ENCODE measurements around the gene TMEM87A. TPM values are rescaled to one million over a fixed set of nuclear protein-coding genes. Genes with fewer than 3 reads are reported as not detected.
A peak's percentile ranks its signal among the peaks of the same experiment; 100 is the strongest.

TMEM87A gene
- total and polyA plus RNA-seq, 2 of the 4 experiments (the other 2 are of a cell fraction) = 16.6 to 45.3 TPM

DNA sequence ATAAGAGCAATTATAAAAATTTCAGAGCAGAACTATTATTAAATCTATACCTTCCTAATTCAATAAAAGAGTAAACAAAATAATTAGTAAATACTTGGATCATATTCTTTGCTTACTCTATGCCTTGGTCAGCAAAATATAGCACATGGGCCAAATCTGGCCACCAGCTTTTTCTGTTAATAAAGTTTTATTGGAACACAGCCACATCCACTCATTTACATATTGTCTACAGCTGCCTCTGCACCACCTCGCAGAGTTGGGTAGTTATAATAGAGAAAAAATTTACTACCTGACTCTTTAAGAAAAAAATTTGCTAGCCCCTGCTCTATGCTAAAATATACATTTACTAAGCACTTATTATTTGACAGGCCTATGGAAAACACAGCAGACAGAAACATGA, 32.4 kb downstream of the TMEM87A start:
- no peak overlapping the region for H2BK15ac ChIP-seq (ENCODE audit: low read depth, low read length)
- POLR2A ChIA-PET (ENCODE audit: unreplicated experiment) = no interaction called here
- 0 out of 2 replicates have a peak overlapping the region, but pooled peaks have one; percentile 7 for H4K91ac ChIP-seq (ENCODE audit: insufficient read depth, low read depth, low read length)
- no peak overlapping the region for H2AFZ ChIP-seq (replicated peaks; ENCODE audit: low read length, poor library complexity)
- H3K4me2 ChIP-seq (ENCODE audit: low read depth, low read length) = no peak overlapping the region
- no CpG with 5 or more reads among the region's 1 CpG for WGBS, 2 experiments (ENCODE audit: extremely low coverage in 2 of 2, insufficient read length in 1 of 2)
- DNase-seq (no peak), ATAC-seq (ENCODE audit: low read depth) (no peak)
- dilution Hi-C loops (cut with HindIII; ENCODE audit: low sequenced_read_pairs, unreplicated experiment) = no loop called here
- H3K4me3 ChIP-seq (ENCODE audit: insufficient read depth, low read depth, low read length) = no peak overlapping the region
- H3K14ac ChIP-seq (replicated peaks; ENCODE audit: low read depth, low read length) = no peak overlapping the region
- H2AK9ac ChIP-seq (replicated peaks; ENCODE audit: low read depth, low read length, poor library complexity) = no peak overlapping the region
- TF ChIP-seq MAFK (IDR thresholded peaks at IDR 0.05; ENCODE audit: low read depth, low read length) = no peak
- no peak for TF ChIP-seq NFE2L2 (IDR thresholded peaks at IDR 0.05; ENCODE audit: low read depth, low read length)
- TF ChIP-seq MAZ (IDR thresholded peaks at IDR 0.05; ENCODE audit: borderline replicate concordance, low read depth, low read length) = no peak
- no peak for TF ChIP-seq MXI1 (IDR thresholded peaks at IDR 0.05; ENCODE audit: borderline replicate concordance, low read depth, low read length)
- TF ChIP-seq SMC3 (IDR thresholded peaks at IDR 0.05; ENCODE audit: low read depth, low read length) = no peak
- TF ChIP-seq, protein P1, sequence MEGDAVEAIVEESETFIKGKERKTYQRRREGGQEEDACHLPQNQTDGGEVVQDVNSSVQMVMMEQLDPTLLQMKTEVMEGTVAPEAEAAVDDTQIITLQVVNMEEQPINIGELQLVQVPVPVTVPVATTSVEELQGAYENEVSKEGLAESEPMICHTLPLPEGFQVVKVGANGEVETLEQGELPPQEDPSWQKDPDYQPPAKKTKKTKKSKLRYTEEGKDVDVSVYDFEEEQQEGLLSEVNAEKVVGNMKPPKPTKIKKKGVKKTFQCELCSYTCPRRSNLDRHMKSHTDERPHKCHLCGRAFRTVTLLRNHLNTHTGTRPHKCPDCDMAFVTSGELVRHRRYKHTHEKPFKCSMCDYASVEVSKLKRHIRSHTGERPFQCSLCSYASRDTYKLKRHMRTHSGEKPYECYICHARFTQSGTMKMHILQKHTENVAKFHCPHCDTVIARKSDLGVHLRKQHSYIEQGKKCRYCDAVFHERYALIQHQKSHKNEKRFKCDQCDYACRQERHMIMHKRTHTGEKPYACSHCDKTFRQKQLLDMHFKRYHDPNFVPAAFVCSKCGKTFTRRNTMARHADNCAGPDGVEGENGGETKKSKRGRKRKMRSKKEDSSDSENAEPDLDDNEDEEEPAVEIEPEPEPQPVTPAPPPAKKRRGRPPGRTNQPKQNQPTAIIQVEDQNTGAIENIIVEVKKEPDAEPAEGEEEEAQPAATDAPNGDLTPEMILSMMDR (conservative IDR thresholded peaks at IDR 0.05; ENCODE audit: low read depth, low read length) = no peak
- no peak for TF ChIP-seq RAD21 (IDR thresholded peaks at IDR 0.05; ENCODE audit: low read length)
- TF ChIP-seq CEBPB (IDR thresholded peaks at IDR 0.05; ENCODE audit: low read depth, low read length) = no peak
- TF ChIP-seq FOS (IDR thresholded peaks at IDR 0.05; ENCODE audit: low read depth, low read length) = no peak
- TF ChIP-seq POLR2A (IDR thresholded peaks at IDR 0.05; ENCODE audit: low read depth, low read length) = no peak
- TF ChIP-seq, protein P2, sequence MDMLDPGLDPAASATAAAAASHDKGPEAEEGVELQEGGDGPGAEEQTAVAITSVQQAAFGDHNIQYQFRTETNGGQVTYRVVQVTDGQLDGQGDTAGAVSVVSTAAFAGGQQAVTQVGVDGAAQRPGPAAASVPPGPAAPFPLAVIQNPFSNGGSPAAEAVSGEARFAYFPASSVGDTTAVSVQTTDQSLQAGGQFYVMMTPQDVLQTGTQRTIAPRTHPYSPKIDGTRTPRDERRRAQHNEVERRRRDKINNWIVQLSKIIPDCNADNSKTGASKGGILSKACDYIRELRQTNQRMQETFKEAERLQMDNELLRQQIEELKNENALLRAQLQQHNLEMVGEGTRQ (IDR thresholded peaks at IDR 0.05; ENCODE audit: low read depth, low read length) = no peak
- TF ChIP-seq CHD1 (IDR thresholded peaks at IDR 0.05; ENCODE audit: low read depth, low read length) = no peak
- TF ChIP-seq, protein P3, sequence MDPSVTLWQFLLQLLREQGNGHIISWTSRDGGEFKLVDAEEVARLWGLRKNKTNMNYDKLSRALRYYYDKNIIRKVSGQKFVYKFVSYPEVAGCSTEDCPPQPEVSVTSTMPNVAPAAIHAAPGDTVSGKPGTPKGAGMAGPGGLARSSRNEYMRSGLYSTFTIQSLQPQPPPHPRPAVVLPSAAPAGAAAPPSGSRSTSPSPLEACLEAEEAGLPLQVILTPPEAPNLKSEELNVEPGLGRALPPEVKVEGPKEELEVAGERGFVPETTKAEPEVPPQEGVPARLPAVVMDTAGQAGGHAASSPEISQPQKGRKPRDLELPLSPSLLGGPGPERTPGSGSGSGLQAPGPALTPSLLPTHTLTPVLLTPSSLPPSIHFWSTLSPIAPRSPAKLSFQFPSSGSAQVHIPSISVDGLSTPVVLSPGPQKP (IDR thresholded peaks at IDR 0.05; ENCODE audit: borderline replicate concordance, low read depth, low read length) = no peak
- TF ChIP-seq RFX5 (IDR thresholded peaks at IDR 0.05; ENCODE audit: low read depth, low read length) = no peak
- no peak for TF ChIP-seq RCOR1 (IDR thresholded peaks at IDR 0.05; ENCODE audit: insufficient replicate concordance, low read length)
- TF ChIP-seq BHLHE40 (IDR thresholded peaks at IDR 0.05; ENCODE audit: low read depth, low read length) = no peak
- no peak overlapping the region for H3K23ac ChIP-seq (ENCODE audit: low read depth, low read length)
- BruUV-seq (replicated peaks) = no TSS peak
- H2AK5ac ChIP-seq (ENCODE audit: low read depth, low read length) = no peak overlapping the region
- intact Hi-C loops (cut with micrococcal nuclease) = no loop called here
- no peaks in the 10 kb centered on the region for H3K27me3 ChIP-seq (ENCODE audit: control insufficient read depth, insufficient read depth, low read length)
- CTCF ChIA-PET = no interaction called here
- H3K36me3 ChIP-seq (ENCODE audit: control insufficient read depth, insufficient read depth, low read length) = peaks cover 24% of the 10 kb centered on the region
- no peak overlapping the region for H3K9ac ChIP-seq (ENCODE audit: low read depth, low read length)
- peaks cover 2% of the 10 kb centered on the region; the same call in 1 of the 2 replicates for H3K4me1 ChIP-seq (ENCODE audit: control insufficient read depth, insufficient read depth, low read length)
- H2BK120ac ChIP-seq (ENCODE audit: low read depth, low read length) = 0 out of 2 replicates have a peak overlapping the region, but pooled peaks have one; percentile 14
- no peaks in the 10 kb centered on the region for H3K9me3 ChIP-seq (ENCODE audit: control insufficient read depth, insufficient read depth, low read length)
- peaks cover 3% of the 10 kb centered on the region; the same call in 1 of the 2 replicates for H3K9me1 ChIP-seq (ENCODE audit: insufficient read depth, low read length)
- no peak overlapping the region for H4K5ac ChIP-seq (ENCODE audit: low read depth, low read length)
- H4K20me1 ChIP-seq (ENCODE audit: insufficient read depth, low read length) = no peaks in the 10 kb centered on the region
- in situ Hi-C loops (cut with MboI; ENCODE audit: low sequenced_read_pairs) = no loop called here
- H3K18ac ChIP-seq (ENCODE audit: low read depth, low read length) = no peak overlapping the region
- H3K56ac ChIP-seq (ENCODE audit: extremely low read depth, insufficient read depth, low read length) = no peak overlapping the region
- H3K79me1 ChIP-seq (ENCODE audit: low read depth in 1 of 2, low read length in 2 of 2) = peaks cover 13 to 34% of the 10 kb centered on the region in 2 experiments
- H4K8ac ChIP-seq (ENCODE audit: low read depth in 2 of 2, low read length in 2 of 2) = no peak overlapping the region
- H2BK20ac ChIP-seq (ENCODE audit: low read depth, low read length) = no peak overlapping the region
- no peak overlapping the region for H3K4ac ChIP-seq (ENCODE audit: low read depth, low read length)
- H2BK5ac ChIP-seq (ENCODE audit: low read depth, low read length, poor library complexity, severe bottlenecking) = peak overlapping the region; percentile 88
- H3K27ac ChIP-seq (ENCODE audit: insufficient read depth, low read length) = no peak overlapping the region

All from IMR-90 (cell line).